GM18951 (cell line): ENCODE results near the gene FILIP1L.

Experiments
- POLR2A ChIP-seq: IDR thresholded peaks from 4 replicates; pipeline ENCODE4 v1.6.1; 2011; ENCODE audit warnings: mild to moderate bottlenecking; ENCODE audit not compliant: insufficient read length, insufficient read depth; ENCODE audit errors: extremely low read depth
- in situ Hi-C: fragments of 300-500 bp; cut with MboI; formaldehyde crosslinking; loops from one replicate; pipeline ENCODE4 v1.12.0; 2022; ENCODE audit warnings: low sequenced_read_pairs, mixed read lengths, inconsistent platforms; ENCODE audit not compliant: unreplicated experiment

The FILIP1L gene

DNA sequence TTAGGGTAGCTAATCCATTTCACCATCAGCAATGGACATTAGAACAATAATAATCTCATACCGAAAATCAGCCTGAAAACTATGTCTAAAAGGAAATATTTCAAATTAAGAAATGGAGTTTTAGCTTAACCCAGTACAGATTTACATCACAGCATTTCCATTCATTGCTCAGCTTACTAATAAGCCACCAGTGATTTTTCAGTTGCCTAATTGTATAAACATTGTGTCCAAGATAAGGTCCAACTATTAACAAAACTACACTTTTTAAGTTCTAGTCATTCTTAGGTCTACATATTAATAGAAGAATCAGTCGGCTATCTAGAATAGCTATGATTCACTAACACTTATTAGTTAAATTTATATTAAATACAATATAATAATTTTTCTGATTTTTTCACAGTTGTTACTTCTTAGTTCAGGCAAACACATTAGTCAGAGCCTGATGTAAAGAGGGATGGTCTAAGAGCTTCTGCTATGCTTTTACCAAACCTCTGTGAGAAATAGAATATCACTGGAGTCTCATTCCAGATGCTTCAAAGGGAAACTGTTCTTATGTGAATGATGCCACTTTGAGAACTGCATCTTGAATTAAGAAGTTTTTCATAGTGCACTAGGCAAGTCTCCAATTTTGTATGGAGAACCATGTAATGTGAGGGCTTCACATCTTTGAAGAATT lies 222.6 kb downstream of the FILIP1L start:
- in situ Hi-C loops = no loop called here

DNA sequence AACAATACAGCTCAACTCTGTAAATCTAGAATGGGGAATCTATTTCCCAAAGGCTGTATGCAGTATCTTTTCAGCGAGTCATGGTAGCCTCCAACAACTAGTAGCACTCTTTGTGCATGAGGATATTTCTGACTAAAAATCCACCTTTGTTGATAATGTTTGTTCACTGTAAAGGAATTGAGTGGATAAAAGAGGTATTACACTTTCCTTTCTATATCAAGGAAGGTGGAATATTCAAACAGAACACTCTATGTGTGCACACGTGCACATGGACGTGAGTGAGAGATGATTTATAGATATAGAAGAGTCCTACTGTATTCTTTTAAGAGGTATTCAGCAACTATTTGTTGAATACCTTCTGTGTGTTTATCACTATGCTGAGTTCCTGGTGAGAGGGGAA lies 228.4 kb downstream of the FILIP1L start:
- in situ Hi-C loops = no loop called here
- no peak for TF ChIP-seq POLR2A

More for the DNA sequence above, 222.6 kb downstream of the FILIP1L start:
- no peak for TF ChIP-seq POLR2A

DNA sequence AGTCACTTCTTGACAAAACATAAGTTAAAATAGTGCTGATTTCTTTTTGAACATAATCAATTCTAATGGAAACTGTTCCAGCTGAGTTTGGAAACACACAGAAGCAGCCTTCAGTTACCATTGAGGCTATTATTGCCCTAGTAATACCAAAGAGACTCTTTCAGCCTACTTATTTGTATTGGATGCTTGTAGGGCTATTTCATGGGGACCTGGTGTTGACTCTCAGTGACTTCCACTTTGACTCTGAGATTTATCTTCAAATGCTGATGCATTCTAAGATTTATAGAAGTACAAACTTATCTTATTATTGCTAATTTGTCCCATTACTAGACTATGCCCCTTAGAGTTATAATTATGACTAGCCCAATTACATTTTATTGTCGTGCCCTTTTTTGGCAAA lies 229.2 kb downstream of the FILIP1L start:
- in situ Hi-C loops = no loop called here
- TF ChIP-seq POLR2A = no peak

DNA sequence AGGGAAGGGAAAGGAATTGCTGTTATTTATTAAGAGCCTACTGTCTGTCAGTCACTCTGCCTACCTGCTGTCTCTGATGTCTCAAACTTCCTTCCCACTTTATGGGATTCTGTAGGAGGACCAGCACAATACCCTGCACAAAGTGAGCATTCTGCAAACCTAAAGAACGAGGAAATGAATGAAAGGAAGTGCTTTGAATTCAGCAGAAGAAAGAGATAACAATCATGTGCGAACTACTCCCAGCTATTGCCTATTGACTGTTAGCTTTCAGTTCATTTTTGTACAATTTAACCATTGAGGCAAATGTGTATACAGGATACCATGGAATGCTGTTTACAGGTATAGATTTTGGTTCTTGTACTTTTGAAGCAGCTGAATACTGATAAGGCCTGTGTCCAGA lies 229.8 kb downstream of the FILIP1L start:
- TF ChIP-seq POLR2A = no peak
- in situ Hi-C loops = no loop called here

DNA sequence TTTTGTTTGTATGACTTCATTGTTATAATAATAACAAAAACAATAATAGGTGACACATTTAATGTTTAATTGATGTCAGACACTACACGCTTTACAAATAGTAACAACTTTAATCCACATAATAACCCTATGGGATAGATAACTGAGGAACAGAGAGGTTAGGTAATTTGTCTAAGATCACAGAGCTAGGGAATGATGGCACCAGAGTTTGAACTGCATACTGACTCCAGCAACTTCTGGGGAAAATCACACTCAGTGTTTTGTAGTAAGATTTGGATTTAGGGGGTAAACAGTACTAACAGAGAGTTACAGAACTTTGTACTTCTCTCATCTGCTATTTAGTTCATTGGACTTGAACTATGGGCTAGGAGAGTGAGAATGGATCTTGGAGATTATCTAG lies 230.6 kb downstream of the FILIP1L start:
- no peak for TF ChIP-seq POLR2A
- in situ Hi-C loops = no loop called here

DNA sequence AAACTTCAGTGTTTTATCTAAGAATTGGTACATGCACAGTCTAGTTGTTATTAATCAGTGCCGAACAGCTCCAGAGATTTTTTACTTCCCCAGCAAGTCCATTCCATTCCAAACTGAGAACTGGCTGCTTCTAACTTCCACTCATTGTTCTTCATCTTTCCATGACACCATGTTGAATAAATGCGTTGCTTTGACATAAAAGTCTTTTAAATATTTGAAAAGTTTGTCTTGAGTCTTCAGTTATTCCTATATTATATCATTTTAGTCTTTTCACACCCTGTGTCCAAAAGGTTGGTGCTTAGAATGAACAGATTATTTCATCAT lies 231.2 kb downstream of the FILIP1L start:
- TF ChIP-seq POLR2A = no peak
- in situ Hi-C loops = no loop called here

DNA sequence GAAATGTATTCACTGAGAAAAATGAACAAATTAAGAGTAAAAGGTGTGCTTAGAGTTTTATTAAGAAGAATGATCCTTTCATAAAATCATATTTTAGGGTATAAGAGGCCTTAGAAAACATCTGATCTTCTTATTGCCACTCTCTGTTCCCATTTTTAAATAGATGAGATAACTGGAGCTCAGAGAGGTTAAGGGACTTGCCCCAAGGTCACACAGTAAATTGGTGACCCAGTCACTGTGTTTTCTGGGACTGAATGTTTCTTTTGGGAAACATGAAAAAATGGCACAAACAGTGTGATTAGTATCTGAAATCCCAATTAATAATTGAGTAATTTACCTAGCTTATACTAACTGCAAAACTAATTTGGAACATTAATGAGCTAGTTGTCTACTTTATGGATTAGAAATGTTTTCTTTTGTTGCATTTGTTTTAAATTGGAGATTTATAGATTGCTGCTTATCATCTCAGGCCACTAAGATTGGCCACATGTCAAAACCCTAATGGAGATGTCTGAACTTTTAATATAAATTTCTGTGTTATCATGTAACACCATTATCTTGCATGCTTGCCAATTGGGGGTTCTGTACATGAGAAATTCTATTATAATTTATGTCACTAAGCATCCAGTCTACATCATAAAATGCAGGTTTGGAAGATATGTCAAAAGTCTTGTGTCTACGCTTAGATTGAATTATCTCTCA lies 231.7 kb downstream of the FILIP1L start:
- TF ChIP-seq POLR2A = no peak
- in situ Hi-C loops = no loop called here

DNA sequence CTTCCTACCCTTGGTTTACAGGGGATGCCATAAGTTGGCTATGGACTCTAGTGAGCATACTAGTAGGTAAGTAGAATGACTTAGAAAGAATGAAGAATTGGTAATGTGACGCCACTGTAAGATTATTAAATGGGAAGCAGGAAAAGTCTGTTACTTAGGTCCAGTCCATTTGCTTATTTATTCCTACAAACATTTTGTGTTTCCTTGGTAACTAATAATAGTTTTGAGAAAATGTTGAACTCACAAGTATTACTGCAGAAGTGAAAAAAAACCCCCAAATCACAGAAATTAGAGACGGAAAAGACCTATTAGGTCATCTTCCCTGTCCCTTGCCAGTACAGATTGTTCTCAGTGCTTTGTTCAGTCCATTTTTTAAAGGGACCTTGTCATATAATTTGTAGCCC lies 233.2 kb downstream of the FILIP1L start:
- in situ Hi-C loops = no loop called here
- no peak for TF ChIP-seq POLR2A

DNA sequence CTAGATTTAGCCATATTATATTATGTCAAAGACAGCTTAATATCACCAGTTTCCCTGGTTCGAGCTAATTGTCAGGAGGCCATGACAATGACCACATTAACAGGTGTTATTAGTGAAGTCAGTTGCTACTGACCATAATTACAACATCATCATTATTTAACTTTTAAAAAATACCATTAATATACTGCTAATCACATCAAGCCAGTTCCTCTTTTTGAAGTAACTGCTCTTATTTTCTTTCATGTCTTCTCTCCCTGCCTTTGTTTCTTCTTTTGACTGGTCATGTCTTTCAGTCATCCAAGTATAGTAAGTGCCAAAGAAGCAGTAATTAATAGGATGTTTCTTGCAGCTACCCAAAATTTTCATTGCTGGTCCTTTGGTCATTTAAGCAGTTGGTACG lies 235.0 kb downstream of the FILIP1L start:
- in situ Hi-C loops = no loop called here
- TF ChIP-seq POLR2A = no peak

DNA sequence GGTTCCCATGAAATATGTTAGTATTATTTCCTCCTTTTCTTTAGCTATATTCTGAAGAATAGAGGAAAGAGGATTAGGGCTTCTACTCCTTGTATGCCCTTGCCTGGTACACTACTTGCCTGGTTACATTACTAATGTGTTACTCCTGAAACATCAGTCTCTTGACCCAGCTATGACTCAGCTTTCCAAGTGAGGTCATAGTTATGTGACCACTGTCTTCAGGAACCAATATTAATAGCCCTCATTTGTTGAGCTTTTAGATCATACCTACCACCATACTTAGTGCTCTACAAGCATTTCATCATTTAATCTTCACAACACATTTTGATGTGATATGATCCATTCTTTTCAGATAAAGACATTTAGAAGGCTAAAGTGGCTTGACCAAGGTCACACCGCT lies 236.3 kb downstream of the FILIP1L start:
- in situ Hi-C loops = no loop called here
- no peak for TF ChIP-seq POLR2A

DNA sequence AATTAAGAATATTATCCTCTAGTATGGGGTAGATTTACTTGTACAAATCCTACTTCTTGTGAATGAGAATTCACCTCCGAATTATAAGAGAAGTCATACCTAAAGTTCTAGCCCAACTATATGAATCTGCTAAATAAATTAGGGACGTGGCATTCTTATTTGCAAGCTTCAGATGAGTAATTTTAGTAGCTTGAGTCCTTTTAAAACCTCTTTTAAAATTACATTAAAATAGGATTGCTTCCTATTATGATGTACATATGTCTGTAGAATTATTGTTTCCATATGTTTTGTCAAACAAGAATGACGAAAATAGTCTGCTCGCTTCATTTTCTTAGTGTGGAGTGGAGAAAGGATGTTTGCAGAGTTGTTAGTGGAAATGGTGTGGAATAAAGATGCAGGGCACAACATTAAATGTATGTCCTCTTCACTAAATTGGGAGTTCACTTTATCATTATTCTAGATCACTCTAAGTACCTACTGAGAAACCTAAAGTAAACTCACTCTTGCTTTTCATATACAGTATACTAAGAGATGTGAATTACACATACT lies 237.2 kb downstream of the FILIP1L start:
- TF ChIP-seq POLR2A = no peak
- in situ Hi-C loops = no loop called here

DNA sequence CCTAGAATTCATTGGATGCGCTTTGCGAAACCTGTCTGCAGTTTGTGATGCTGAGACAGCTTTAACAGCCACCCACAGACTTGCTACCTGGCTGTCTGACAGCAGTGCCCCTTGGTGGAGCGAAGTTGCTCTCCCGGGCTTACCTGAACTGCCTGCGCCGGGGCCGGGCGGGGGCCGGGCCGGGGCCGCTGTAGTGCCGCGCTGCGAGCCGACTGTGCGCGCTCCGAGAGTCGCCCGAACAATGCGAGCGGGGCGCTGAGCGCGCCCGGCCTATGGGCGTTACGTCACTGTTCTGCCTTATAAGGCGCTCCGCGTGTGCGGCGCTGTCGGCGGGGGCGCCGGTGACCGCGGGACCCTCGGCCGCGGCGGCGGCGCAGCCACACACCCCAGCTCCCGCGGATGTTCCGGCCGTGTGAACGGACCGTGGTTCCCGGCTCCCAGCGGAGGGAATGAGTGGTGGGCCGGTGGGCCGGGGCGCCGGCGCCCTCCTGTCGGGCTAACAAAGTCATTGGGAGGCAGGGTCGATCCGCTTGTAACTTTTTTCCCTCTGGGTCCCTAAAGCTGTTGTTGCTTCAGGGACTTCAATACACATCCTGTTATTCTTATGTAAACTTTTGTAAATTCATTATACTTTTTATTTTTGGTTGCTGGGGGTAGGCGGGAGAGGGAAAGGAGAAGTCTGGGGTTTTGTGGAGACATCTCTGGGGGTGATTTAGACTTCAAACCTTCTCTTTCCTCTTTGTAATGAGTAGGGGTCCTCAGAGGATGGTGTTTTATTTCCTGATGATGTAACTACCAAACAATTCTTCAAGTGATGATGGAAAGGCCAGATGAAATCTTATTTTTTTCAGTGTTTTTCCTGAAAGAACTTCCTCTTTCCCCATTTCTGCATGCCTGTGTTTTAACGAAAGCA lies 238.1 kb downstream of the FILIP1L start:
- peak; percentile 76 for TF ChIP-seq POLR2A
- in situ Hi-C loops = no loop called here

DNA sequence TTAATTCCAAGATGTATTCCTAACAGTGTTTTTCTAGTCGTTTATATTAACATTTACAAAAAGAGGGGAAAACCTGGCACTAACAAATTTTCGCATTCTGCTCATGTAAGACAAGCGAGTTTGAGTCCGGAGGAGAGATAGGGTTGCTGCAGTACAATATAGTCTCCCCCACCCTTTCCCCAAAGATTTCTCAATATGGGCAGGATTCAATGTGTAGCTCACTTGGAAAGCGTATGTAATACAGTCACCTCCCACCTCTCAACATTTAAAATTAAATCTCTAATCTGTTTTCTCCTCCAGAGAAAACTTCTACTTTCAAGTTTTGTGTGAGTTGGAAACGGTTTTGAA lies 238.7 kb downstream of the FILIP1L start:
- in situ Hi-C loops = no loop called here

DNA sequence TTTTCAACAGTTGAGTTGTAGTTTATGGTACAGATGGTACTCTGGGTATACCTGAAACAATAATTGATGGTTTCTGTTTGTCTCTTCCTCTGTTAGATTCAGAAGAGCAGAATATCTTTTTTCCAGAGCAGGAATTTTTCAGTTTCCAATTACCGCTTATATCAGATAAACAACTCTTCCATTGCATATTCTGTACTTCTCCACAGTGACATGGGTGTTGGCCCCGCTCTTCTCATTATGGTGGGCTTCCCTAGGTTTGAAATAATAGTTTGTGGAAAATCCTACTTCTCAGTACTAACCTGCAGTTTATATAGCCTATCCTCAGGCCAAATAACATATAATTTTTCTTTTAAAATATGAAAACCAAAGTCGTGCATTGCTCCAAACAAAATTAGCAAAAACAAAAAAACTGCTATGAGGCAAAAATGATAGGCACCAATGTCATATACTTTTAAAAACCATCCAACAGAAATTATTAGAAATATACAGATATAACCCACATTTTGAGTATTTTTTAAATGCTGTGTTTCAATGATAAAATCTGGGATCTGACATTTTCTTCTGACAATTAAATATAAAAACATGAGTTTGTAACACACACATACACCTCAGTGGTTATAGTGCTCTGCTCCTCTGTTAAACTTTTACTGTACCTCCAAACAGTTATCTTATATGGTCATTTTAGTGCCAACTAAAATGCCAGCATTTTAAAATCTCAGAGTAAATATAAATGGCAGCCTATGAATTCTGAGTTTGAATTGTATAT lies 239.9 kb downstream of the FILIP1L start:
- in situ Hi-C loops = no loop called here
- TF ChIP-seq POLR2A = no peak

More for the DNA sequence above, 238.7 kb downstream of the FILIP1L start:
- TF ChIP-seq POLR2A = no peak
